ENCODE results near the gene B3GALT4.

DNA sequence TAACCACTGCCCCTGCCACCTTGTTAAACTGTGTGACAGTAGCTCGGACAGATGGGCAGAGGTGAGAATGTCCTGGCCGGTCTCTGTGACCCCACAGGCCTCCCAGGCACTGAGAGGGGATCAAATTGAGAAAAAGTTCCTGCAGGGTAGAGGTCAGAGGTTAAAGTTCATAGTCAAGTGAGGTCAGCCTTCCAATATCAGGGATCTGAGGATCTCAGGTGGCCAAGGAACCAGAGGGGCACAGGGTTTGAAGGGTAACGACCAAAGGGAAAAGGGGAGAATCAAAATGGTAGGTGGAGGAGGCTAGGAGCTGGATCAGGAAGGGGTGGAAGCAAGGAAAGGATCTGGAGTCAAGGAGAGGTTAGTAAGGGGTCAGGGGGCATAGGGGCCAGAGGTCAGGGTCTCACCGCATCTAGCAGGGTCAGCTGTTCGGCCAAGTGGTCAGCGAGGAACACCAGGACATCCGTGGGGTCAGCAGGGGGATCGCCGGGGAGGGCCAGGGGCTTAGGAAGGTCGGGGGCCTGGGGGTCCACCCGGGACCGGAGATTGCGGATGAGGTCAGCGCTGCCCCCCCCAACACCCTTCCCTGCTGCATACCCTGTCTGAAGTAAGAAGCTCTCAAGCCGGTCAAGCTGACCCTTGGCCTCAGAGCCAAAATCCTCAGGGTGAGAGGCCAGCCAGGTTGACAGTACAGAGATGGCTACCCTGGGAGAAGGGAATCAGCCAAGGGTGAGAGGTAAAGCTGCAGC is 18.9 kb downstream of the B3GALT4 start:
- TF ChIP-seq, protein P1, sequence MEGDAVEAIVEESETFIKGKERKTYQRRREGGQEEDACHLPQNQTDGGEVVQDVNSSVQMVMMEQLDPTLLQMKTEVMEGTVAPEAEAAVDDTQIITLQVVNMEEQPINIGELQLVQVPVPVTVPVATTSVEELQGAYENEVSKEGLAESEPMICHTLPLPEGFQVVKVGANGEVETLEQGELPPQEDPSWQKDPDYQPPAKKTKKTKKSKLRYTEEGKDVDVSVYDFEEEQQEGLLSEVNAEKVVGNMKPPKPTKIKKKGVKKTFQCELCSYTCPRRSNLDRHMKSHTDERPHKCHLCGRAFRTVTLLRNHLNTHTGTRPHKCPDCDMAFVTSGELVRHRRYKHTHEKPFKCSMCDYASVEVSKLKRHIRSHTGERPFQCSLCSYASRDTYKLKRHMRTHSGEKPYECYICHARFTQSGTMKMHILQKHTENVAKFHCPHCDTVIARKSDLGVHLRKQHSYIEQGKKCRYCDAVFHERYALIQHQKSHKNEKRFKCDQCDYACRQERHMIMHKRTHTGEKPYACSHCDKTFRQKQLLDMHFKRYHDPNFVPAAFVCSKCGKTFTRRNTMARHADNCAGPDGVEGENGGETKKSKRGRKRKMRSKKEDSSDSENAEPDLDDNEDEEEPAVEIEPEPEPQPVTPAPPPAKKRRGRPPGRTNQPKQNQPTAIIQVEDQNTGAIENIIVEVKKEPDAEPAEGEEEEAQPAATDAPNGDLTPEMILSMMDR (IDR thresholded peaks at IDR 0.05 in 8 of 11, conservative IDR thresholded peaks at IDR 0.05 in 3 of 11) = no peak
- no peak for TF ChIP-seq POLR2AphosphoS5 (IDR thresholded peaks at IDR 0.05)
- no peak for TF ChIP-seq POLR2A (IDR thresholded peaks at IDR 0.05)

Data from spleen (tissue), 7 donors.